Activated T-cell treated with anti-CD3 and anti-CD28 coated beads, Interleukin-2, amount 50 U/mL, for 72 hours (primary cell): ENCODE measurements around the gene HOXB9. TPM values are rescaled to one million over a fixed set of nuclear protein-coding genes. Genes with fewer than 3 reads are reported as not detected.

Source experiments
- ATAC-seq, 2 donors: fragments of 150-1000 bp; cut with Tn5 transposase; replicated peaks in 1 of 2; 2 replicates each; pipeline ENCODE4 v1.10.0; 2021; ENCODE audit warnings: moderate library complexity in 2 of 2, mild to moderate bottlenecking in 1 of 2
- DNase-seq, 2 donors: peaks; one replicate each; pipeline ENCODE4 v3.0.0; 2021 to 2022; ENCODE audit warnings: mixed read lengths in 1 of 2
- H3K27ac Mint-ChIP-seq: one replicate; pipeline ENCODE4 v1.8.0; 2022; ENCODE audit warnings: mild to moderate bottlenecking, moderate library complexity, mixed read lengths
- H3K27me3 Mint-ChIP-seq: one replicate; pipeline ENCODE4 v1.8.0; 2022; ENCODE audit warnings: low read depth, mixed read lengths
- H3K36me3 Mint-ChIP-seq, 2 donors: one replicate each; pipeline ENCODE4 v1.8.0; 2022; ENCODE audit warnings: mixed read lengths in 2 of 2, mild to moderate bottlenecking in 1 of 2; ENCODE audit not compliant: insufficient read depth in 2 of 2
- H3K4me1 Mint-ChIP-seq: one replicate; pipeline ENCODE4 v1.8.0; 2022; ENCODE audit warnings: low read depth, mixed read lengths
- H3K4me3 Mint-ChIP-seq, 2 donors: one replicate each; pipeline ENCODE4 v1.8.0; 2022; ENCODE audit warnings: mild to moderate bottlenecking in 2 of 2, mixed read lengths in 2 of 2, moderate library complexity in 2 of 2
- H3K9me3 Mint-ChIP-seq, 2 donors: one replicate each; pipeline ENCODE4 v1.8.0; 2022; ENCODE audit warnings: mixed read lengths in 2 of 2
- total RNA-seq, 2 donors: library from RNA; stranded (reverse); gene quantifications; one replicate each; pipeline ENCODE4 v1.2.3, GENCODE V29; 2022

The HOXB9 gene
- total RNA-seq, 2 donors from 2014 or later, result 15.0 to 23.0 TPM

- H3K4me1 Mint-ChIP-seq, result peaks cover 59% of the 10 kb centered on the region
- H3K27me3 Mint-ChIP-seq, result peaks cover 61% of the 10 kb centered on the region
- H3K27ac Mint-ChIP-seq, result no peak overlapping the region
- H3K9me3 Mint-ChIP-seq, result no peaks in the 10 kb centered on the region
- no peak for ATAC-seq
- peak overlapping the region; percentile 70 to 95 for H3K4me3 Mint-ChIP-seq
- DNase-seq, result no peak
- peaks cover 2 to 3% of the 10 kb centered on the region in 2 donors for H3K36me3 Mint-ChIP-seq
Measured at GRCh38 chr17:48579760-48580554, 46.2 kb downstream of the HOXB9 start.

DNA sequence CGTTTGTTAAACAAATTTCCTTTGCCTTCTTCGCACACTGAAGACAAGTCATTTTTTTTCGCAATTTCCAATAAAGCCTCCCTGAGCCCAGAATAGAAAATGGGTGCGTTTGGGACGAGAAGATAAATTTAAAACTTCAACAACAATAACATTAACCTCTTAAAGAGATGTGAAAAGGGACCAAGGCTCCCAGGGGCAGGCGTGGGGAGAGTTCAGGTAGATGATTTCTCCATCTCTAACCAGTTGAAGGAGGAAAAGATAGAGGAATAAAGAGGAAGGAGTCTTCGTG lies 46.7 kb downstream of the HOXB9 start:
- Mint-ChIP-seq H3K36me3 (peaks cover 2 to 3% of the 10 kb centered on the region in 2 donors), H3K27me3 (peaks cover 60% of the 10 kb centered on the region), H3K4me3 (peak overlapping the region; percentile 89 to 95), H3K4me1 (peaks cover 56% of the 10 kb centered on the region), H3K9me3 (no peaks in the 10 kb centered on the region), H3K27ac (no peak overlapping the region)
- DNase-seq (no peak), ATAC-seq (no peak)

- DNase-seq (no peak), ATAC-seq (peak; percentile 57 to 71)
- peaks cover 56% of the 10 kb centered on the region for H3K4me1 Mint-ChIP-seq
- peak overlapping the region; percentile 89 to 95 for H3K4me3 Mint-ChIP-seq
- H3K9me3 Mint-ChIP-seq, result no peaks in the 10 kb centered on the region
- peak overlapping the region; percentile 58 for H3K27ac Mint-ChIP-seq
- H3K27me3 Mint-ChIP-seq, result peaks cover 59% of the 10 kb centered on the region
- H3K36me3 Mint-ChIP-seq, result peaks cover 2 to 3% of the 10 kb centered on the region in 2 donors
Measured at GRCh38 chr17:48578616-48579470, 47.3 kb downstream of the HOXB9 start.

DNA sequence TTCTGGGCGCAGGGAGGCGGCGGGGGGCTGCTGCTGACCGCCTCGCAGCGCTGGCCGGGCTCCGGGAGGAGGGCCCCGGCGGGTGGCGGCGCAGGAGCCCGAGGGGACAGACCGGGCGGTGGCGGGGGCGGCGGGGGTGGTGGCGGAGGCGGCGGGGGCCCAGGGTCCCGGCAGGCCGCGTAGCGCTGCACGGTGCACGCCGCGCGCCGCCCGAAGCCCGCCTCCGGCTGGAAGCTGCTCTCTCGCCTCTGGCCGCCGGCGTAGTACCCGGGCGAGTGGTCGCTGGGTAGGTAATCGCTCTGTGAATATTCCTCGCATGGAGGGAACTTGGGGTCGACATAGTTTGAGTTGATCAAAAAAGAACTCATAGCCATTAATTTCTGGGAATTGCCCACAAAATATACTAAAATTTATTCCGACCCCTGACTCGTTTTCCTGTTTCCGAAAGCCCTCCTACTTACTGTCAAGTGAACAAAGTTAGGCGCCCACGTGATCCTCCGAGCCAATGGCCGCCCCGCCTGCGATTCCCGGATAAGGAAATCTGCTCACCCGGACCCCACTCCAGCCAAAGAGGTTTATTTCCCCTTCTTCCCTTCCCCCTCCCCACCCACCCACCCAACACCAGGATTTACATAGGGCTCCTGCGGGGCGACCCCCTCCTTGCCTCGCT lies 48.1 kb downstream of the HOXB9 start, which contains the start of gene HOXB4:
Gene HOXB4 (minus strand): TSS at position 405 of the 670 bp plus-strand sequence. CDS start 31 bp downstream, at position 374.
- Mint-ChIP-seq H3K27ac (peak within 1 kb of the TSS; percentile 95), H3K36me3 (peaks cover 2 to 3% of the 10 kb centered on the region in 2 donors), H3K4me1 (peaks cover 55% of the 10 kb centered on the region), H3K4me3 (peak within 1 kb of the TSS; percentile 89 to 95), H3K27me3 (peaks cover 51% of the 10 kb centered on the region), H3K9me3 (no peaks in the 10 kb centered on the region)
- DNase-seq (peak; percentile 73 to 77), ATAC-seq (peak; percentile 72 to 86)

DNA sequence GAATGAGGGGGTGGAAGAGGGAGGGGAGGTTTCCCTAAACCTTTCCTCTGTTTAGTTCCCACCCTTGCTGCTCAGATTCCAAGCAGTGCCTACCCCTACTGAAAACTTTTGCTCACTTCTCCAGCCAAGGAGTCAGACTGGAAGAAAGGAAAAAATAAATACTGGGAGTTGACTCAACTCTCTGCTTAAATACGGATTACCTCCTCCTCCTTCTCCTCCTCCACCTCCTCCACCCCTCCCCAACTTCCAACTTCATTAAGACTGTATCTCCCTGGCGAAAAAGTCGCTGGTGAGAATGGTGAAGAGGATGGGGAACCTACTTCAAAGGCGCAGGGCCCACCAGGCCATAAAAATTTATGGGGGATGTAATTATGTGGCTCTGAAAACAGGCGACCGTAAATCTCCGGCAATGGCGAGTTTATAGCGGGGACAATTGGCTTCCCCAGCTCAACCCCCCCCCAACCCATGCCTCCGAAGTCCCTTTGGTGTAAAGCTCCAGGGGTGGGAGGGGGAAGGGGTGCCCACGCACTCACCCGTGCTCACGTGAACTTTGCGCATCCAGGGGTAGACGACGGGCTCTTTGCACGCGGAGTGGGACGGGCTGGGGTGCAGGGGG lies 48.7 kb downstream of the HOXB9 start:
- no peak overlapping the region for H3K27ac Mint-ChIP-seq
- ATAC-seq, result peak in 1 of 2 donors; percentile 12
- peaks cover 44% of the 10 kb centered on the region for H3K27me3 Mint-ChIP-seq
- peak overlapping the region; percentile 75 to 78 for H3K4me3 Mint-ChIP-seq
- no peaks in the 10 kb centered on the region for H3K9me3 Mint-ChIP-seq
- H3K36me3 Mint-ChIP-seq, result peaks cover 2 to 3% of the 10 kb centered on the region in 2 donors
- no peak for DNase-seq
- peaks cover 49% of the 10 kb centered on the region for H3K4me1 Mint-ChIP-seq

GRCh38 chr17:48576479-48577309 lies 49.5 kb downstream of the HOXB9 start:
- H3K9me3 Mint-ChIP-seq, result no peaks in the 10 kb centered on the region
- H3K4me1 Mint-ChIP-seq, result peaks cover 45% of the 10 kb centered on the region
- no peak for DNase-seq
- peaks cover 41% of the 10 kb centered on the region for H3K27me3 Mint-ChIP-seq
- ATAC-seq, result no peak
- H3K27ac Mint-ChIP-seq, result no peak overlapping the region
- peaks cover 2 to 3% of the 10 kb centered on the region in 2 donors for H3K36me3 Mint-ChIP-seq
- H3K4me3 Mint-ChIP-seq, result peak overlapping the region; percentile 75 to 78

GRCh38 chr17:48575673-48576478 lies 50.3 kb downstream of the HOXB9 start:
- H3K27ac Mint-ChIP-seq, result no peak overlapping the region
- DNase-seq, result no peak
- peaks cover 33% of the 10 kb centered on the region for H3K27me3 Mint-ChIP-seq
- H3K9me3 Mint-ChIP-seq, result no peaks in the 10 kb centered on the region
- peaks cover 2 to 3% of the 10 kb centered on the region in 2 donors for H3K36me3 Mint-ChIP-seq
- peak overlapping the region in 1 of 2 donors; percentile 37 for H3K4me3 Mint-ChIP-seq
- no peak for ATAC-seq
- H3K4me1 Mint-ChIP-seq, result peaks cover 37% of the 10 kb centered on the region

GRCh38 chr17:48575066-48575582 lies 51.0 kb downstream of the HOXB9 start:
- Mint-ChIP-seq H3K9me3 (no peaks in the 10 kb centered on the region), H3K36me3 (peaks cover 2 to 3% of the 10 kb centered on the region in 2 donors), H3K4me1 (peaks cover 29% of the 10 kb centered on the region), H3K27ac (no peak overlapping the region), H3K27me3 (peaks cover 25% of the 10 kb centered on the region), H3K4me3 (no peak overlapping the region)
- no peak for DNase-seq
- no peak for ATAC-seq

- Mint-ChIP-seq H3K36me3 (peaks cover 2 to 3% of the 10 kb centered on the region in 2 donors), H3K27me3 (peaks cover 20% of the 10 kb centered on the region), H3K9me3 (no peaks in the 10 kb centered on the region), H3K4me3 (no peak overlapping the region), H3K27ac (no peak overlapping the region), H3K4me1 (peaks cover 24% of the 10 kb centered on the region)
- no peak for ATAC-seq
- DNase-seq, result no peak
Measured at GRCh38 chr17:48574505-48575065, 51.6 kb downstream of the HOXB9 start.

DNA sequence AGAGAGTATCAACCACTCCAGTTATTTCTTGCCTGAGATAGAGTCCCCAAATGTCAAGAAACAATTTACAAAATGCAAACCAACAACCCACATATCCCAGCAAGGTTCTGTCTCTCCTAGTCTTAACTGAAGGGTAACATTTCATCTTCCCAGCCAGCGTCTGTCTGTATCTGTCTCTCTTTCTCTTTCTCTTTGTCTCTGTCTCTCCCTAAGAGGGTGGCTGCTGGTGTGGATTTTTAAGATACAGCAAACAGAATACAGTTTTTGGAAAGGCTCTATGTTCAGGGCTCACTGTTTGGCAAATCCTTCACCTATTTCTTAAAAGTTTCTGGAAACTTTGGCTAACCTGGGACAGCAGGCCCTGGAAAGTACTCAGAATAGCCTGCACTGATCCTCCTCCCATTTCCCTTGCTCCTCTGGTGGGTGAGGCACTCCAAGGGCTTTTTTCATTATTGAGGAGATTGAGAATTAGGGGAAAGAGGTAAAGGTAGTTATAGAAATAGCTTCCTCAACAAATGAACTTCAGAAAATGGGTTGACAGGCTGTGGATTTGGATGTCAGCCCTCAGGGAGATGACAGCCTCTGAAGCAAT lies 54.2 kb downstream of the HOXB9 start:
- H3K4me3 Mint-ChIP-seq, result no peak overlapping the region
- H3K27me3 Mint-ChIP-seq, result peaks cover 9% of the 10 kb centered on the region
- no peak for ATAC-seq
- H3K9me3 Mint-ChIP-seq, result no peaks in the 10 kb centered on the region
- no peaks in the 10 kb centered on the region for H3K36me3 Mint-ChIP-seq
- no peak overlapping the region for H3K27ac Mint-ChIP-seq
- peaks cover 11% of the 10 kb centered on the region for H3K4me1 Mint-ChIP-seq
- DNase-seq, result no peak
